PC-3 (cell line): ENCODE data around the gene R3HDM2. TPM values are rescaled to one million over a fixed set of nuclear protein-coding genes. Genes with fewer than 3 reads are reported as not detected.

Source experiments
- ATAC-seq: fragments of 200-7000 bp; cut with Tn5 transposase; 2 replicates; pipeline ENCODE4 v1.9.1; 2020; ENCODE audit warnings: mild to moderate bottlenecking, moderate library complexity
- BruUV-seq: library from RNA; stranded (reverse); fragments of 400-500 nt; replicated peaks from 2 replicates; lab custom pipeline; 2021; lab: Mats Ljungman, UMichigan
- CTCF ChIA-PET: fragments of 300-600 bp; sonication (Branson Sonifier 250); formaldehyde crosslinking; loops from one replicate; lab custom pipeline; 2022; ENCODE audit warnings: antibody characterized with exemption; lab: Charles Lee
- POLR2A ChIA-PET: fragments of 300-600 bp; sonication (Branson Sonifier 250); formaldehyde crosslinking; loops from one replicate; lab custom pipeline; 2022; ENCODE audit warnings: antibody characterized with exemption; ENCODE audit not compliant: unreplicated experiment; lab: Charles Lee
- DNase-seq: peaks from one replicate; pipeline ENCODE4 v3.0.0-alpha.2; 2015
- H2AFZ ChIP-seq: fragments of 300-600 bp; sonication (generic); 2 replicates; pipeline ENCODE4 v1.6.0; 2016; ENCODE audit warnings: antibody characterized with exemption, low read length
- H3F3A ChIP-seq: fragments of 300-600 bp; sonication (generic); one replicate; pipeline ENCODE4 v1.6.0; 2017; ENCODE audit warnings: antibody characterized with exemption, low read length, control low read depth, mild to moderate bottlenecking; ENCODE audit not compliant: unreplicated experiment
- H3K27ac ChIP-seq: fragments of 300-600 bp; sonication (generic); 2 replicates; pipeline ENCODE4 v1.5.1; 2016; ENCODE audit warnings: mild to moderate bottlenecking, low read length
- H3K27me3 ChIP-seq: fragments of 300-600 bp; sonication (generic); 2 replicates; pipeline ENCODE4 v1.6.1; 2016; ENCODE audit warnings: low read length, mixed read lengths
- H3K36me3 ChIP-seq: fragments of 300-600 bp; sonication (generic); 2 replicates; pipeline ENCODE4 v1.6.1; 2016; ENCODE audit warnings: low read depth, mixed run types, low read length, mixed read lengths
- H3K4me1 ChIP-seq: fragments of 300-600 bp; sonication (generic); 2 replicates; pipeline ENCODE4 v1.5.1; 2016; ENCODE audit warnings: low read length; ENCODE audit not compliant: insufficient read depth
- H3K4me2 ChIP-seq: fragments of 300-600 bp; sonication (generic); 2 replicates; pipeline ENCODE4 v1.6.0; 2016; ENCODE audit warnings: low read length
- H3K4me3 ChIP-seq: fragments of 300-600 bp; sonication (generic); 2 replicates; pipeline ENCODE4 v1.5.1; 2016; ENCODE audit warnings: mild to moderate bottlenecking, low read length, mixed read lengths
- H3K79me2 ChIP-seq: fragments of 300-600 bp; sonication (generic); 2 replicates; pipeline ENCODE4 v1.6.1; 2017; ENCODE audit warnings: low read length, mixed read lengths
- H3K9ac ChIP-seq: fragments of 300-600 bp; sonication (generic); 2 replicates; pipeline ENCODE4 v1.6.0; 2016; ENCODE audit warnings: mild to moderate bottlenecking, low read length
- H3K9me2 ChIP-seq: fragments of 300-600 bp; sonication (generic); replicated peaks from 2 replicates; pipeline ENCODE4 v1.6.1; 2016; ENCODE audit warnings: mixed run types, low read length, mixed read lengths
- H3K9me3 ChIP-seq: fragments of 300-600 bp; sonication (generic); 2 replicates; pipeline ENCODE4 v1.6.1; 2016; ENCODE audit warnings: low read length, mixed read lengths
- H4K20me1 ChIP-seq: fragments of 300-600 bp; sonication (generic); 2 replicates; pipeline ENCODE4 v1.6.1; 2016; ENCODE audit warnings: low read length, mixed read lengths
- EZH2 ChIP-seq: fragments of 300-600 bp; sonication (generic); IDR thresholded peaks from one replicate; pipeline ENCODE4 v1.6.1; 2017; ENCODE audit warnings: antibody characterized with exemption, mild to moderate bottlenecking, low read length; ENCODE audit not compliant: unreplicated experiment
- EZH2phosphoT487 ChIP-seq: fragments of 300-600 bp; sonication (generic); IDR thresholded peaks from 2 replicates; pipeline ENCODE4 v1.6.1; 2018; ENCODE audit warnings: mild to moderate bottlenecking, antibody characterized with exemption, low read length, borderline replicate concordance
- intact Hi-C: fragments of 100-400 bp; cut with micrococcal nuclease; formaldehyde crosslinking; loops from 2 replicates; pipeline ENCODE4 v1.9.0; 2023
- total RNA-seq: library from RNA; depleted of rRNA; stranded (reverse); fragments of >200 nt; gene quantifications from 2 replicates; pipeline ENCODE4 v1.2.3, GENCODE V29; 2014
- TF ChIP-seq, protein P1 (sequence below): fragments of 300-600 bp; sonication (generic); conservative IDR thresholded peaks from 2 replicates; pipeline ENCODE4 v1.5.1; 2017; ENCODE audit warnings: antibody characterized with exemption, low read depth, mild to moderate bottlenecking, low read length

Gene R3HDM2
- total RNA-seq, 1 experiment from 2014 or later = 14.0 TPM

DNA sequence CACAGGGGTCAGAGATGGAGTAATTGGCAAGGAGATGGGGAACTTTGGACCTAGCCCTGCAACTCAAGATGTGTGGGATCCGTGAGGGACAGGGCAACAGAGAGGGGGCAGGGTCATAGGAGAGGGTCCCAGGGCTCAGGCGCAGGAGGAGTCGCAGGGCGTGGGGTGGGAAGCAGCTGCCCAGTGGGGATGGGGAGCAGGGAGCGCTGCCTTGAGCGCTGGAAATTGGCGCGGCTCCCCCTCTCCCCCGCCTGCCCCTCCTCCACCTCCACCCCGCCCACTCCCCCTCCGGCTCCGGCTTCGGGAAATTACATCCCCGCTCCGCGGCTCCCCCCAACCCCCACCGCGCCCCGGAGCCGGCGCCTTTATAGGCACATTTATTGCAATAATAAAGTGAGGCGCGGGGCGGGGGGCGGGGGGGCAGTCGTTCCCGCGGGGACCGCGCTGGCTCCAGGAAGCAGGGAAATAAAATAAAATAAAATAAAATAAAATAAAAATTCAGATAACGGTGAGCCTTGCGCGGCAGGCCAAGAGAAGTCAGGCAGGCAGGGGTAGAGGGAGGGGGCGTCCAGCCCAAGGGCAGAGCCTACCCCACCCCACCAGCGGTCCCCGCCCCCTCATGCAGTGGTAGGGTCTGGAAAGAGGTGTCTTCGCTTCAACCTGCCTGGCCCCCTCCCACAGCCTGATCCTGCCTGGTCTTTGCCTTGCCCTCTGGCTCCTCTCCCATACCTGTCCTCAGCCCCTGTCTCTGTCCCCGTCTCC is 210.7 kb downstream of the R3HDM2 start:
- CTCF ChIA-PET = no interaction called here
- no peak for DNase-seq
- no peak for ATAC-seq
- Histone ChIP-seq H3K36me3 (no peaks in the 10 kb centered on the region), H2AFZ (no peak overlapping the region), H3K27ac (no peak overlapping the region), H3K9me3 (no peaks in the 10 kb centered on the region), H3K4me1 (peaks cover 31% of the 10 kb centered on the region), H3K9ac (no peak overlapping the region), H4K20me1 (no peaks in the 10 kb centered on the region), H3K9me2 (no peaks in the 10 kb centered on the region), H3K79me2 (no peaks in the 10 kb centered on the region), H3K27me3 (peaks cover 12% of the 10 kb centered on the region), H3F3A (no peaks in the 10 kb centered on the region), H3K4me2 (no peak overlapping the region), H3K4me3 (no peak overlapping the region)
- POLR2A ChIA-PET = no interaction called here
- intact Hi-C loops = no loop called here
- TF ChIP-seq EZH2phosphoT487 = no peak
- no peak for TF ChIP-seq EZH2
- TF ChIP-seq, protein P1, sequence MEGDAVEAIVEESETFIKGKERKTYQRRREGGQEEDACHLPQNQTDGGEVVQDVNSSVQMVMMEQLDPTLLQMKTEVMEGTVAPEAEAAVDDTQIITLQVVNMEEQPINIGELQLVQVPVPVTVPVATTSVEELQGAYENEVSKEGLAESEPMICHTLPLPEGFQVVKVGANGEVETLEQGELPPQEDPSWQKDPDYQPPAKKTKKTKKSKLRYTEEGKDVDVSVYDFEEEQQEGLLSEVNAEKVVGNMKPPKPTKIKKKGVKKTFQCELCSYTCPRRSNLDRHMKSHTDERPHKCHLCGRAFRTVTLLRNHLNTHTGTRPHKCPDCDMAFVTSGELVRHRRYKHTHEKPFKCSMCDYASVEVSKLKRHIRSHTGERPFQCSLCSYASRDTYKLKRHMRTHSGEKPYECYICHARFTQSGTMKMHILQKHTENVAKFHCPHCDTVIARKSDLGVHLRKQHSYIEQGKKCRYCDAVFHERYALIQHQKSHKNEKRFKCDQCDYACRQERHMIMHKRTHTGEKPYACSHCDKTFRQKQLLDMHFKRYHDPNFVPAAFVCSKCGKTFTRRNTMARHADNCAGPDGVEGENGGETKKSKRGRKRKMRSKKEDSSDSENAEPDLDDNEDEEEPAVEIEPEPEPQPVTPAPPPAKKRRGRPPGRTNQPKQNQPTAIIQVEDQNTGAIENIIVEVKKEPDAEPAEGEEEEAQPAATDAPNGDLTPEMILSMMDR = no peak
- BruUV-seq = no TSS peak

DNA sequence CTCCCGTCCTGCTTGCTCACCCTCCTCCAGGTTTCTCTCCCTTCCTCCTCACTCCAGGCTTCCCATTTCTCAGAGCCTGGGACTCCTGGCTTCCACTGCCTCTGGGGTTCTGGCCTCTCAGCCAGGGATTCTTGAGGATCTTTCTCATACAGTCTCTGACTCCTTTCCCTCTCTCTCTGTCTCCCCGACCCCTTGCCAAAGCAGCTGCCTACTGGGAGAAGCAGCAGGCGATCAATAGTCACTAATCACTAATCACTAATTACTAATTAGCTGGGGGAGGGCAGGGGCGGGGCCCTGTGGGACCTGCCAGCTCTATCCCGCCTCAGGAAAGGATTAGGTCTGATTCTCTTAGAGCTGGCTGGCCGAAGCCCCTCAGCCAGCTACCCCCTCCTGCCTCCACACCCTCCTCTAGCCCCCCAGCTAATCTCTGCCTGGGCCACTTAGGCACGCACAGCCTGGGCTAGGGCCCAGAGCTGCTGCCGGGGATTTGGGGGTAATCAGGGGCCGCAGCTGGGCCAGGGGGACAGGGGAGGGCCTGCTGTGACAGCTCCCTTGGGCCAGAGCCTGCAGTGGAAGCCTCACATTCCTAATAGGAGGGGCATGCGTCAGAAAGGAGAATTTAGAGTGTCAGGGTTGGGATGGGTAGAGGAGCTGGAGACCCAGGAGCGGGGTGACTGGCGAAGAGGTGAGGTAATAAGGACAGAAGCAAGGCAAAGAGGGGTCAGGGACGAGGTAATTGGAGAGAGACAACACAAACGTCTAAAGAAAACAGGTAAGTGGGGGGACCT is 211.4 kb downstream of the R3HDM2 start:
- no peaks in the 10 kb centered on the region for H3F3A ChIP-seq
- intact Hi-C loops = no loop called here
- no peaks in the 10 kb centered on the region for H3K36me3 ChIP-seq
- H3K9ac ChIP-seq = no peak overlapping the region
- CTCF ChIA-PET = interaction anchor here (0.8 kb wide), 1 partner anchor 10 kb away, joined by 3 read pairs; the partner anchor contains the start of gene SHMT2
- H3K4me3 ChIP-seq = no peak overlapping the region
- H3K4me1 ChIP-seq = peaks cover 31% of the 10 kb centered on the region
- POLR2A ChIA-PET = no interaction called here
- no peaks in the 10 kb centered on the region for H3K79me2 ChIP-seq
- no peaks in the 10 kb centered on the region for H3K9me2 ChIP-seq
- no peaks in the 10 kb centered on the region for H4K20me1 ChIP-seq
- BruUV-seq = no TSS peak
- peak overlapping the region; percentile 42; the same call in 1 of the 2 replicates for H3K4me2 ChIP-seq
- no peak overlapping the region for H2AFZ ChIP-seq
- H3K27ac ChIP-seq = no peak overlapping the region
- peaks cover 19% of the 10 kb centered on the region for H3K27me3 ChIP-seq
- H3K9me3 ChIP-seq = no peaks in the 10 kb centered on the region
- TF ChIP-seq, protein P1 = no peak
- TF ChIP-seq EZH2phosphoT487 = no peak
- TF ChIP-seq EZH2 = no peak
- DNase-seq = no peak
- ATAC-seq = no peak
